Mesothelial cell of epicardium (in vitro differentiated cells): ENCODE data around the gene MAGI1. TPM values are rescaled to one million over a fixed set of nuclear protein-coding genes. Genes with fewer than 3 reads are reported as not detected.
A peak's percentile ranks its signal among the peaks of the same experiment; 100 is the strongest.

Experiments used
- DNase-seq, 2 experiments: peaks; one replicate each; pipeline ENCODE4 v3.0.0; 2021; ENCODE audit warnings: low spot score in 2 of 2; ENCODE audit not compliant: unreplicated experiment in 2 of 2
- H3K27ac Mint-ChIP-seq: 2 replicates; pipeline ENCODE4 v1.8.0; 2021; ENCODE audit warnings: mixed read lengths
- H3K27me3 Mint-ChIP-seq: 2 replicates; pipeline ENCODE4 v1.8.0; 2021; ENCODE audit warnings: low read depth, mixed read lengths
- H3K36me3 Mint-ChIP-seq: 2 replicates; pipeline ENCODE4 v1.8.0; 2021; ENCODE audit warnings: mixed read lengths
- H3K4me1 Mint-ChIP-seq: 2 replicates; pipeline ENCODE4 v1.8.0; 2021; ENCODE audit warnings: mixed read lengths
- H3K4me3 Mint-ChIP-seq: 2 replicates; pipeline ENCODE4 v1.8.0; 2021; ENCODE audit warnings: mild to moderate bottlenecking, moderate library complexity, mixed read lengths
- H3K9me3 Mint-ChIP-seq: 2 replicates; pipeline ENCODE4 v1.8.0; 2021; ENCODE audit warnings: mixed read lengths
- total RNA-seq: library from RNA; stranded (reverse); gene quantifications from 3 replicates; pipeline ENCODE4 v1.2.1, GENCODE V29; 2021
- TF ChIP-seq, protein P1 (sequence below): fragments of 200-600 bp; sonication (generic); IDR thresholded peaks from one replicate; pipeline ENCODE4 v1.5.0; 2021; ENCODE audit warnings: antibody characterized with exemption; ENCODE audit not compliant: unreplicated experiment

The MAGI1 gene
- total RNA-seq, 1 donor from 2014 or later = 65.6 TPM

DNA sequence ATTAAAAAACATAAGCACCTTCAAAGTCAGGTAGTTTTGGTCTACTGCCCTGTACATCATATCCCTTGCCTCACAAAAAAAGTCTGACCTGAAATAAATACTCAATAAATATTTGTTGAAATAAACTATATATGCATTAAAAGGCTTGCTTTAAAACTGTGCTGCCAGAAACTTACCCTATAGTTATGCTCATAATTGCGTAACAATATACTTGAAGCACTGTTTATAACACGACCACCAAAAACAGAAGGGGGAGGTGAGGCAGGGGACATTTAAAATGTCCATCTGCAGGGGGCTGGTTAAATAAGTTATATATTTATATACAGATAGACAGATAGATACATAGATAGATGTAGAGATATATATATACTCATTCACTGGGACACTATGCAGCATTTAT lies 549.5 kb downstream of the MAGI1 start:
- H3K27me3 Mint-ChIP-seq = no peaks in the 10 kb centered on the region
- no peak overlapping the region for H3K27ac Mint-ChIP-seq
- TF ChIP-seq, protein P1, sequence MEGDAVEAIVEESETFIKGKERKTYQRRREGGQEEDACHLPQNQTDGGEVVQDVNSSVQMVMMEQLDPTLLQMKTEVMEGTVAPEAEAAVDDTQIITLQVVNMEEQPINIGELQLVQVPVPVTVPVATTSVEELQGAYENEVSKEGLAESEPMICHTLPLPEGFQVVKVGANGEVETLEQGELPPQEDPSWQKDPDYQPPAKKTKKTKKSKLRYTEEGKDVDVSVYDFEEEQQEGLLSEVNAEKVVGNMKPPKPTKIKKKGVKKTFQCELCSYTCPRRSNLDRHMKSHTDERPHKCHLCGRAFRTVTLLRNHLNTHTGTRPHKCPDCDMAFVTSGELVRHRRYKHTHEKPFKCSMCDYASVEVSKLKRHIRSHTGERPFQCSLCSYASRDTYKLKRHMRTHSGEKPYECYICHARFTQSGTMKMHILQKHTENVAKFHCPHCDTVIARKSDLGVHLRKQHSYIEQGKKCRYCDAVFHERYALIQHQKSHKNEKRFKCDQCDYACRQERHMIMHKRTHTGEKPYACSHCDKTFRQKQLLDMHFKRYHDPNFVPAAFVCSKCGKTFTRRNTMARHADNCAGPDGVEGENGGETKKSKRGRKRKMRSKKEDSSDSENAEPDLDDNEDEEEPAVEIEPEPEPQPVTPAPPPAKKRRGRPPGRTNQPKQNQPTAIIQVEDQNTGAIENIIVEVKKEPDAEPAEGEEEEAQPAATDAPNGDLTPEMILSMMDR = no peak
- H3K9me3 Mint-ChIP-seq = no peaks in the 10 kb centered on the region
- no peak overlapping the region for H3K4me3 Mint-ChIP-seq
- no peak for DNase-seq
- peaks cover 34% of the 10 kb centered on the region for H3K4me1 Mint-ChIP-seq
- peaks cover 13% of the 10 kb centered on the region for H3K36me3 Mint-ChIP-seq

DNA sequence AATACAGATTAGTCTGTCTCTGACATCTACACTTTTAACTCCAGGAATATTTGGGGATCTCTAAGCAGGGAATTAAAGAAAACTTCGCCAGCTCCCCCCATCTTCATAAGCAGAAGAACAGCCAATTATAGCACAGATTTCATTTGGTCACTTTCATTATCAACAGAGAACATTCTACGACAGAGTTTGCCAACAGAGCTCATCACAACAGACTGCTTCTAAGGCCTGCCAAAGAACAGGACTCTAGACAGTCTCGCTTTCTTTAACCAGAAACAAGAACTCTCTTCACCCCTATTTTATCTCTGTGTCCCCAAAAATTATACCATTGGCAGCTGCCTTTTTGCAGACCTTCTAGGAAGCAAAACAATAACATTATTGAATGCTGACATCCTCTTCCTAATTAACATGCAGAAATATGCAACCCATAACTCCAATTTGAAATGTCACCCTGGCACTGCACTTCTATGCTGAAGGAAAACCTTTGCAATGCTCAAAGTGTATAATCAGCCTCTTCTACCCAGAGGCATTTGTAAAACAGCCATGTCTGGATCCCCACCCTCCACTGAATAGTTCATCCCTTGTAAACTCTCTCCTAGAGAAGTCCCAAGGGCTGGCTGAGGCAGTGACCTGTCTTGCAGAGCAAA lies 552.8 kb downstream of the MAGI1 start:
- no peak for DNase-seq
- Mint-ChIP-seq H3K27ac (no peak overlapping the region), H3K9me3 (no peaks in the 10 kb centered on the region), H3K36me3 (no peaks in the 10 kb centered on the region), H3K27me3 (no peaks in the 10 kb centered on the region), H3K4me3 (no peak overlapping the region), H3K4me1 (peaks cover 43% of the 10 kb centered on the region)
- TF ChIP-seq, protein P1 = no peak

- H3K9me3 Mint-ChIP-seq = no peaks in the 10 kb centered on the region
- H3K4me3 Mint-ChIP-seq = no peak overlapping the region
- TF ChIP-seq, protein P1 = no peak
- H3K4me1 Mint-ChIP-seq = peaks cover 44% of the 10 kb centered on the region
- no peaks in the 10 kb centered on the region for H3K36me3 Mint-ChIP-seq
- DNase-seq = no peak
- no peaks in the 10 kb centered on the region for H3K27me3 Mint-ChIP-seq
- H3K27ac Mint-ChIP-seq = peak overlapping the region; percentile 68
Measured at GRCh38 chr3:65484964-65485363, 553.8 kb downstream of the MAGI1 start.

- TF ChIP-seq, protein P1 = no peak
- peaks cover 44% of the 10 kb centered on the region for H3K4me1 Mint-ChIP-seq
- H3K36me3 Mint-ChIP-seq = no peaks in the 10 kb centered on the region
- no peaks in the 10 kb centered on the region for H3K27me3 Mint-ChIP-seq
- peak overlapping the region; percentile 59 for H3K27ac Mint-ChIP-seq
- no peaks in the 10 kb centered on the region for H3K9me3 Mint-ChIP-seq
- no peak overlapping the region for H3K4me3 Mint-ChIP-seq
- DNase-seq = peak; percentile 28 to 45
Measured at GRCh38 chr3:65483480-65483879, 555.2 kb downstream of the MAGI1 start.

- Mint-ChIP-seq H3K27ac (no peak overlapping the region), H3K4me1 (peaks cover 44% of the 10 kb centered on the region), H3K27me3 (no peaks in the 10 kb centered on the region), H3K4me3 (no peak overlapping the region), H3K9me3 (no peaks in the 10 kb centered on the region), H3K36me3 (no peaks in the 10 kb centered on the region)
- no peak for DNase-seq
- TF ChIP-seq, protein P1 = no peak
Measured at GRCh38 chr3:65483011-65483410, 555.7 kb downstream of the MAGI1 start.

- H3K4me1 Mint-ChIP-seq = peaks cover 40% of the 10 kb centered on the region
Measured at GRCh38 chr3:65481085-65481484, 557.6 kb downstream of the MAGI1 start.

More at GRCh38 chr3:65481085-65481484, 557.6 kb downstream of the MAGI1 start:
- Mint-ChIP-seq H3K9me3 (no peaks in the 10 kb centered on the region), H3K27ac (no peak overlapping the region), H3K4me3 (no peak overlapping the region), H3K36me3 (no peaks in the 10 kb centered on the region), H3K27me3 (no peaks in the 10 kb centered on the region)
- TF ChIP-seq, protein P1 = no peak
- DNase-seq = no peak
